K562 (cell line): ENCODE results near the gene RERGL. TPM values are rescaled to one million over a fixed set of nuclear protein-coding genes. Genes with fewer than 3 reads are reported as not detected.
A peak's percentile ranks its signal among the peaks of the same experiment; 100 is the strongest.

Source experiments
- ATAC-seq: fragments of 200-7000 bp; cut with Tn5 transposase; 3 replicates; pipeline ENCODE4 v1.9.1; 2020; ENCODE audit warnings: moderate library complexity
- BruUV-seq: library from RNA; stranded (reverse); fragments of 400-500 nt; replicated peaks from 2 replicates; lab custom pipeline; 2021; lab: Mats Ljungman, UMichigan
- CTCF ChIA-PET: fragments of 300-600 bp; formaldehyde crosslinking; extraction: SDS; loops from one replicate; lab custom pipeline; 2021; ENCODE audit warnings: low intra/inter-chr PET ratio; lab: Yijun Ruan, JAX
- POLR2A ChIA-PET: fragments of 300-600, 350-650 bp; sonication (Branson Sonifier 250); formaldehyde crosslinking; extraction: SDS; loops from one replicate; lab custom pipeline; 2021; ENCODE audit warnings: antibody characterized with exemption, inconsistent platforms; lab: Yijun Ruan, JAX
- DNase-seq, 4 experiments: peaks; one replicate each; pipeline versions ENCODE4 v3.0.0 to v3.0.0-alpha.2; 2011 to 2018; ENCODE audit warnings: low spot score in 3 of 4, mixed read lengths in 3 of 4; ENCODE audit errors: extremely low read depth in 1 of 4
- FAIRE-seq: peaks from 2 replicates; lab custom pipeline; 2011; peaks lifted over from hg19 to GRCh38; lab: Jason Lieb, UNC
- H2AFZ ChIP-seq: 2 replicates; pipeline ENCODE4 v1.6.0; 2011; ENCODE audit warnings: low read depth, low read length, control low read depth, inconsistent platforms
- H3K27ac ChIP-seq: fragments of 200-600 bp; 3 replicates; pipeline ENCODE4 v1.8.0; 2011; ENCODE audit warnings: low read depth, mild to moderate bottlenecking, control low read depth, inconsistent platforms, low read length, moderate library complexity, mixed read lengths; ENCODE audit errors: extremely low read depth
- H3K27me3 ChIP-seq, 2 experiments: fragments of 300-600 bp in 1 of 2; 2 replicates in 1 of 2; 3 replicates in 1 of 2; pipeline versions ENCODE4 v1.6.0 to v1.8.0; 2011; ENCODE audit warnings: inconsistent platforms in 2 of 2, low read length in 2 of 2, mild to moderate bottlenecking in 1 of 2, mixed read lengths in 1 of 2, moderate library complexity in 1 of 2; ENCODE audit not compliant: control insufficient read depth in 2 of 2, insufficient read depth in 2 of 2
- H3K36me3 ChIP-seq: fragments of 300-600 bp; 3 replicates; pipeline ENCODE4 v1.8.0; 2011; ENCODE audit warnings: mild to moderate bottlenecking, low read length, inconsistent platforms; ENCODE audit not compliant: control insufficient read depth, insufficient read depth
- H3K4me1 ChIP-seq, 2 experiments: fragments of 200-600 bp in 1 of 2; replicated peaks in 1 of 2; 2 replicates in 1 of 2; 3 replicates in 1 of 2; pipeline versions ENCODE4 v1.5.1 to v1.8.0; 2011; ENCODE audit warnings: inconsistent platforms in 2 of 2, low read length in 2 of 2, mild to moderate bottlenecking in 1 of 2, mixed read lengths in 1 of 2, moderate library complexity in 1 of 2; ENCODE audit not compliant: control insufficient read depth in 2 of 2, insufficient read depth in 2 of 2
- H3K4me2 ChIP-seq: 2 replicates; pipeline ENCODE4 v1.6.1; 2011; ENCODE audit warnings: low read length, control low read depth, inconsistent platforms, mixed read lengths; ENCODE audit not compliant: insufficient read depth
- H3K4me3 ChIP-seq: fragments of 200-600 bp; sonication (generic), shearing (Covaris generic); 2 replicates; pipeline ENCODE4 v1.5.1; 2016; ENCODE audit warnings: control low read depth, inconsistent platforms
- H3K79me2 ChIP-seq: fragments of 200-600 bp; 3 replicates; pipeline ENCODE4 v1.8.0; 2011; ENCODE audit warnings: low read length, inconsistent platforms; ENCODE audit not compliant: control insufficient read depth, insufficient read depth
- H3K9ac ChIP-seq, 2 experiments: 2 replicates each; pipeline versions ENCODE4 v1.6.0 to v1.6.1; 2011; ENCODE audit warnings: low read depth in 2 of 2, low read length in 2 of 2, control low read depth in 1 of 2, inconsistent platforms in 1 of 2, mild to moderate bottlenecking in 1 of 2, mixed read lengths in 1 of 2; ENCODE audit not compliant: insufficient read depth in 1 of 2
- H3K9me1 ChIP-seq: one replicate; pipeline ENCODE4 v1.6.0; 2011; ENCODE audit warnings: inconsistent platforms, mild to moderate bottlenecking, low read length, moderate library complexity; ENCODE audit not compliant: control insufficient read depth, insufficient read depth
- H3K9me3 ChIP-seq: replicated peaks from 2 replicates; pipeline ENCODE4 v1.5.1; 2011; ENCODE audit warnings: low read depth, low read length, inconsistent platforms; ENCODE audit not compliant: control insufficient read depth, insufficient read depth
- H4K20me1 ChIP-seq: replicated peaks from 2 replicates; pipeline ENCODE4 v1.6.1; 2011; ENCODE audit warnings: low read length, inconsistent platforms, mixed read lengths; ENCODE audit not compliant: control insufficient read depth, insufficient read depth
- ATF1 ChIP-seq, 2 experiments: fragments of 450-650 bp in 1 of 2; IDR thresholded peaks; 2 replicates each; pipeline ENCODE4 v1.6.1; 2016; ENCODE audit warnings: missing compliant biosample characterization in 1 of 2, missing genetic modification characterization in 1 of 2
- ATF7 ChIP-seq: fragments of 450-650 bp; IDR thresholded peaks from 2 replicates; pipeline ENCODE4 v1.7.1; 2014; ENCODE audit warnings: mild to moderate bottlenecking, moderate library complexity
- GABPB2 ChIP-seq: fragments of 250-450 bp; sonication (Bioruptor Pico); conservative IDR thresholded peaks from 2 replicates; pipeline ENCODE4 v1.5.1; 2021; ENCODE audit warnings: mild to moderate bottlenecking
- HDAC1 ChIP-seq, 2 experiments: fragments of 450-650 bp; IDR thresholded peaks; 2 replicates each; pipeline ENCODE4 v1.6.1; 2016 to 2017; ENCODE audit warnings: inconsistent platforms in 1 of 2, mild to moderate bottlenecking in 1 of 2, moderate library complexity in 1 of 2
- JUNB ChIP-seq: fragments of 450-650 bp; formaldehyde crosslinking; conservative IDR thresholded peaks from 2 replicates; pipeline ENCODE4 v1.4.0; 2020; ENCODE audit warnings: mild to moderate bottlenecking
- L3MBTL2 ChIP-seq: fragments of 450-650 bp; IDR thresholded peaks from 2 replicates; pipeline ENCODE4 v1.6.1; 2016; ENCODE audit warnings: mild to moderate bottlenecking, moderate library complexity
- POLR2G ChIP-seq: fragments of 200-400 bp; formaldehyde crosslinking; IDR thresholded peaks from 2 replicates; pipeline ENCODE4 v1.6.1; 2017; ENCODE audit warnings: low read depth, mild to moderate bottlenecking, antibody characterized with exemption, low read length, moderate library complexity
- ZNF324 ChIP-seq: fragments of 250-450 bp; sonication (Bioruptor Pico); IDR thresholded peaks from 2 replicates; pipeline ENCODE4 v1.4.0; 2020; ENCODE audit warnings: mild to moderate bottlenecking
- ZNF444 ChIP-seq: fragments of 250-450 bp; sonication (Bioruptor Pico); IDR thresholded peaks from 2 replicates; pipeline ENCODE4 v1.4.0; 2020; ENCODE audit warnings: mild to moderate bottlenecking, moderate library complexity
- ZNF644 ChIP-seq: fragments of 200-800 bp; sonication (Bioruptor generic); IDR thresholded peaks from 2 replicates; pipeline ENCODE4 v1.6.1; 2016; ENCODE audit warnings: low read depth, missing genetic modification characterization, missing compliant biosample characterization
- ZNF699 ChIP-seq: fragments of 250-450 bp; sonication (Bioruptor Pico); IDR thresholded peaks from 2 replicates; pipeline ENCODE4 v1.8.0; 2021; ENCODE audit warnings: mild to moderate bottlenecking, moderate library complexity; ENCODE audit not compliant: insufficient replicate concordance
- WGBS: fragments of 100-300 bp; shearing (Covaris generic); methylation state at CpG from one replicate; pipeline ENCODE4 v1.1.6; 2016; ENCODE audit warnings: low coverage, mixed read lengths; ENCODE audit not compliant: insufficient coverage; ENCODE audit errors: missing lambda C conversion rate; 5-methylcytosine and 5-hydroxymethylcytosine counted together
- in situ Hi-C: fragments of 300-500 bp; cut with MboI; formaldehyde crosslinking; loops from 4 replicates; pipeline ENCODE4 v1.15.0; 2018; ENCODE audit warnings: inconsistent platforms, mixed read lengths
- intact Hi-C: fragments of 100-400 bp; cut with micrococcal nuclease; formaldehyde crosslinking; loops from 2 replicates; pipeline ENCODE4 v1.14.2; 2022
- polyA plus RNA-seq, 8 experiments: library from polyadenylated mRNA; depleted of rRNA in 4 of 8; stranded (reverse) in 5 of 8; unstranded in 3 of 8; fragments of >200 nt; fragmentation: Nextera tagmentation in 2 of 8; fragmentation: Illumina TruSeq in 1 of 8; extraction: Ambion mirVana in 2 of 8; extraction: Trizol in 1 of 8; gene quantifications; 2 replicates each; pipeline versions ENCODE4 v1.2.1 to v1.2.3, GENCODE V29; 2011 to 2014; ENCODE audit warnings: inconsistent platforms in 1 of 8, missing spikeins in 1 of 8
- total RNA-seq, 7 experiments: library from RNA; depleted of rRNA in 6 of 7; stranded (reverse); fragments of >200 nt in 6 of 7; fragmentation: Illumina TruSeq in 2 of 7; extraction: Trizol in 2 of 7; gene quantifications; 2 replicates each; pipeline versions ENCODE4 v1.2.1 to v1.2.3, GENCODE V29; 2011 to 2021; ENCODE audit warnings: low replicate concordance in 1 of 7
- TF ChIP-seq, protein P1 (sequence below): fragments of 250-450 bp; sonication (Bioruptor Pico); IDR thresholded peaks from 2 replicates; pipeline ENCODE4 v1.5.0; 2020; ENCODE audit warnings: mild to moderate bottlenecking
- TF ChIP-seq, protein P2 (sequence below): fragments of 450-650 bp; conservative IDR thresholded peaks from 2 replicates; pipeline ENCODE4 v1.6.1; 2016; ENCODE audit warnings: missing genetic modification characterization, low read depth, mild to moderate bottlenecking, missing compliant biosample characterization, moderate library complexity

The RERGL gene
- total and polyA plus RNA-seq, 9 of the 15 experiments (the other 6 are each of a cell fraction or from before 2014, with no cell fraction given): 0.11 TPM; not detected in 8

DNA sequence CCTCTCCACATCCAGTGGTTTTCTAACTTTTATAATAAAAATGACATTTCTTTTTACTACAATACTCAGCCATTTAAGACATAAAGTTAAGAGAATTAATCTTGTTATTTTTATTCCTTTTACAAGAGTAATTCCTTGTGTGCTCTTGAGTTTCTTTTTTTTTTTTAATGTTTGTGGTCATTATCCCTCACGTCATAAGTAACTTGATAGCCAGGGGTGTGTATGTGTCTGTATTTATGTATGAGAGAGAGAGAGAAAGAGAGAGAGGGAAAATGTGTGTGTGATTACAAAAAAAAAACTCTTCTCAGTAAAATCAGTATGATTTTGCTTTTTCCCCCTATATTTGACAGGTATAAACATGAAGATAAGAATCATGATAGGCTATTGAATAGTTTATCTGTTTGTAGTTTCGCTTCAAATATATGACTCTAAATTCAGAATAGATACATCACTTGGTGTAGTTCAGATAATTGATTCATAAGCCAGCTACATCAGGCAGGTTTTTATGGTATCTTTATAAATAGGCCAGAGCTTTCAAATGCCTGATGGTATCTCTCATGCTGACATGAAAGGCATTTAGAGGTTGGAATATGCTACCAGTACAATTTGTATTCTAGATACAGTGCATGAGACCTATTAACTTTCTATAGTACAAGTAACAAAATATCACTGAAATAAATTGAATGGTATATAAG is 34.9 kb downstream of the RERGL start:
- H4K20me1 ChIP-seq: no peaks in the 10 kb centered on the region
- no peak overlapping the region for H3K4me2 ChIP-seq
- ATAC-seq (no peak), FAIRE-seq (no peak), DNase-seq (no peak)
- H3K4me1 ChIP-seq: no peaks in the 10 kb centered on the region
- H3K9me1 ChIP-seq: no peaks in the 10 kb centered on the region
- no peaks in the 10 kb centered on the region for H3K27me3 ChIP-seq
- H2AFZ ChIP-seq: no peak overlapping the region
- no peak overlapping the region for H3K27ac ChIP-seq
- no peaks in the 10 kb centered on the region for H3K36me3 ChIP-seq
- ChIA-PET POLR2A (interaction anchor here (0.6 kb wide), 1 partner anchor 1515 kb away, joined by 3 read pairs; no protein-coding TSS in a partner anchor), CTCF (no interaction called here)
- in situ Hi-C loops (no loop called here), intact Hi-C loops (no loop called here)
- BruUV-seq: no TSS peak
- no peaks in the 10 kb centered on the region for H3K79me2 ChIP-seq
- no peak overlapping the region for H3K4me3 ChIP-seq
- TF ChIP-seq ZNF324 (CRISPR knock-in tag) (no peak), POLR2G (no peak)
- WGBS: 0% methylated on average over 2 of the region's 2 CpGs
- no peaks in the 10 kb centered on the region for H3K9me3 ChIP-seq
- no peak overlapping the region for H3K9ac ChIP-seq

DNA sequence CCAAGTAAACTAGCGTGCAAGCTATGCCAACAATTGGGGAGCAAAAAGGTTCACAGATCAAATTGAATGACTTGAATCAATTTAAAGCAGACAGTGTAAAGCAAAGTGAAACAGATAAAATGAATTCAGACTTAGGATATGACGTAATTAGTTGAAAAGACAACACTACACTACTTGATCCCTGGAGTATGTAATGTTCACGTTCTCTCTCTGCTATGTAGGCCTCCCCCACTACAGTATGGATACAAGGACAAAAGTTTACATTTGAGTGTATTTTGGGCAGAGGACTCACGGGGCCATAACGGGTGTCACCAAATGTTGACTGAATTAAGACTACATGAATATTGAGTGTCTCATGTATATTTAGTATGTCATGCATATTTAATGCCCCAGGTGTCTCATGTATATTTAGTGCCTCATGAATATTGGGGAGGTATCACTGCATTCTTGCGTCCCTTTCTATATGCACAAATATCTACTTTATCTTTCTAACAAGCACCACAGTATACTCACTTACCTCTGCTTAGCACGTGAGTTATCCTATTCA is 44.5 kb downstream of the RERGL start:
- Histone ChIP-seq H3K4me3 (peak overlapping the region; percentile 46), H3K4me1 (no peaks in the 10 kb centered on the region; a peak in 1 of 5 replicates), H3K79me2 (peaks cover 8% of the 10 kb centered on the region; the same call in 2 of the 3 replicates), H2AFZ (peak overlapping the region; percentile 92), H3K36me3 (no peaks in the 10 kb centered on the region), H3K9ac (peak overlapping the region in 1 of 2 experiments; percentile 86; a peak in 2 of 4 replicates), H3K9me3 (no peaks in the 10 kb centered on the region), H3K9me1 (no peaks in the 10 kb centered on the region), H4K20me1 (no peaks in the 10 kb centered on the region), H3K4me2 (peak overlapping the region; percentile 89), H3K27ac (peak overlapping the region; percentile 90), H3K27me3 (no peaks in the 10 kb centered on the region)
- in situ Hi-C loops (no loop called here), intact Hi-C loops (no loop called here)
- BruUV-seq: TSS peak; percentile 81
- FAIRE-seq (peak; percentile 61), DNase-seq (peak; percentile 5 to 47 (median 8)), ATAC-seq (peak; percentile 88)
- ChIA-PET CTCF (no interaction called here), POLR2A (no interaction called here)
- 4% methylated on average over 7 of the region's 7 CpGs for WGBS
- TF ChIP-seq JUNB (CRISPR knock-in tag) (no peak), ZNF444 (no peak), ZNF644 (tag) (no peak), L3MBTL2 (no peak), HDAC1 (IDR thresholded peaks at IDR 0.05) (no peak), ATF1 (CRISPR knock-in tag; IDR thresholded peaks at IDR 0.05) (no peak), ATF1 (tag; IDR thresholded peaks at IDR 0.05) (peak; percentile 66), GABPB2 (no peak), ZNF699 (CRISPR knock-in tag) (no peak), ATF7 (peak; percentile 96)
- TF ChIP-seq, protein P1, sequence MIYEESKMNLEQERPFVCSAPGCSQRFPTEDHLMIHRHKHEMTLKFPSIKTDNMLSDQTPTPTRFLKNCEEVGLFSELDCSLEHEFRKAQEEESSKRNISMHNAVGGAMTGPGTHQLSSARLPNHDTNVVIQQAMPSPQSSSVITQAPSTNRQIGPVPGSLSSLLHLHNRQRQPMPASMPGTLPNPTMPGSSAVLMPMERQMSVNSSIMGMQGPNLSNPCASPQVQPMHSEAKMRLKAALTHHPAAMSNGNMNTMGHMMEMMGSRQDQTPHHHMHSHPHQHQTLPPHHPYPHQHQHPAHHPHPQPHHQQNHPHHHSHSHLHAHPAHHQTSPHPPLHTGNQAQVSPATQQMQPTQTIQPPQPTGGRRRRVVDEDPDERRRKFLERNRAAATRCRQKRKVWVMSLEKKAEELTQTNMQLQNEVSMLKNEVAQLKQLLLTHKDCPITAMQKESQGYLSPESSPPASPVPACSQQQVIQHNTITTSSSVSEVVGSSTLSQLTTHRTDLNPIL: no peak
- TF ChIP-seq, protein P2, sequence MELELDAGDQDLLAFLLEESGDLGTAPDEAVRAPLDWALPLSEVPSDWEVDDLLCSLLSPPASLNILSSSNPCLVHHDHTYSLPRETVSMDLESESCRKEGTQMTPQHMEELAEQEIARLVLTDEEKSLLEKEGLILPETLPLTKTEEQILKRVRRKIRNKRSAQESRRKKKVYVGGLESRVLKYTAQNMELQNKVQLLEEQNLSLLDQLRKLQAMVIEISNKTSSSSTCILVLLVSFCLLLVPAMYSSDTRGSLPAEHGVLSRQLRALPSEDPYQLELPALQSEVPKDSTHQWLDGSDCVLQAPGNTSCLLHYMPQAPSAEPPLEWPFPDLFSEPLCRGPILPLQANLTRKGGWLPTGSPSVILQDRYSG (tag): no peak
